ENCODE data around the gene FOXS1. TPM values are rescaled to one million over a fixed set of nuclear protein-coding genes. Genes with fewer than 3 reads are reported as not detected.

Gene FOXS1
- polyA plus RNA-seq, 1 of the 3 experiments (the other 2 are of a cell fraction), result 0.99 TPM

GRCh38 chr20:31869673-31869941 is 24.2 kb upstream of the FOXS1 start:
- Histone ChIP-seq H4K20me1 (ENCODE audit: insufficient read depth) (no peaks in the 10 kb centered on the region), H3K36me3 (replicated peaks in 1 of 2; ENCODE audit: control insufficient read depth in 1 of 2, insufficient read depth in 2 of 2, low read length in 1 of 2) (no peaks in the 10 kb centered on the region), H2AFZ (ENCODE audit: low read depth) (peak overlapping the region; percentile 94), H3K9me3 (no peaks in the 10 kb centered on the region), H3K79me2 (ENCODE audit: insufficient read depth) (no peaks in the 10 kb centered on the region), H3K27ac (ENCODE audit: low read depth in 2 of 2, low read length in 1 of 2) (peak overlapping the region in 1 of 2 experiments; percentile 62; a peak in 1 of 4 replicates), H3K4me3 (ENCODE audit: low read depth in 2 of 2, low read length in 1 of 2) (peak overlapping the region; percentile 66 to 69), H3K4me2 (peak overlapping the region; percentile 81), H3K4me1 (ENCODE audit: control insufficient read depth in 1 of 2, insufficient read depth in 2 of 2, low read depth in 1 of 2, low read length in 1 of 2) (peaks cover 0 to 23% of the 10 kb centered on the region in 2 experiments; a peak in 1 of 4 replicates), H3K9me2 (no peaks in the 10 kb centered on the region), H3K9ac (peak overlapping the region; percentile 71), H3K27me3 (ENCODE audit: insufficient read depth) (no peaks in the 10 kb centered on the region), H3F3A (replicated peaks; ENCODE audit: insufficient read depth) (peaks cover 5% of the 10 kb centered on the region)
- 29% methylated on average over 1 of the region's 1 CpG for WGBS (ENCODE audit: low lambda C conversion rate)
- DNase-seq, result no peak
- POLR2A ChIA-PET, result no interaction called here
- TF ChIP-seq EZH2phosphoT487 (IDR thresholded peaks at IDR 0.05; ENCODE audit: borderline replicate concordance, low read depth) (no peak), USF1 (IDR thresholded peaks at IDR 0.05; ENCODE audit: borderline replicate concordance, low read depth) (no peak), MEF2A (IDR thresholded peaks at IDR 0.05; ENCODE audit: borderline replicate concordance, low read depth) (no peak), RFX5 (IDR thresholded peaks at IDR 0.05; ENCODE audit: low read length) (no peak), JUND (IDR thresholded peaks at IDR 0.05) (no peak), NFIC (IDR thresholded peaks at IDR 0.05; ENCODE audit: borderline replicate concordance) (no peak), PBX3 (IDR thresholded peaks at IDR 0.05) (no peak), RAD21 (IDR thresholded peaks at IDR 0.05; ENCODE audit: low read length) (no peak), IRF3 (IDR thresholded peaks at IDR 0.05; ENCODE audit: low read depth, low read length) (no peak), POLR2AphosphoS5 (IDR thresholded peaks at IDR 0.05; ENCODE audit: low read depth, low read length) (no peak), FOSL2 (IDR thresholded peaks at IDR 0.05; ENCODE audit: borderline replicate concordance, low read depth) (no peak), RXRA (IDR thresholded peaks at IDR 0.05; ENCODE audit: borderline replicate concordance, low read depth) (no peak), USF2 (IDR thresholded peaks at IDR 0.05; ENCODE audit: borderline replicate concordance, low read depth, low read length) (no peak), SMC3 (IDR thresholded peaks at IDR 0.05; ENCODE audit: low read depth, low read length) (no peak), GABPA (IDR thresholded peaks at IDR 0.05; ENCODE audit: low read depth) (no peak), GATA2 (CRISPR knock-in tag; IDR thresholded peaks at IDR 0.05) (no peak), RCOR1 (IDR thresholded peaks at IDR 0.05; ENCODE audit: low read length) (no peak), MXI1 (IDR thresholded peaks at IDR 0.05; ENCODE audit: low read depth, low read length) (no peak), YY1 (IDR thresholded peaks at IDR 0.05; ENCODE audit: low read depth) (no peak), FOXM1 (IDR thresholded peaks at IDR 0.05; ENCODE audit: low read depth) (no peak)
- CTCF ChIA-PET, result interaction anchor here (1.2 to 3.1 kb wide), 4 partner anchors 9 to 162 kb away, joined by 4 to 13 read pairs (median 8); partner anchors contain the start of gene PDRG1
